ENCODE measurements around the gene OTOF. TPM values are rescaled to one million over a fixed set of nuclear protein-coding genes. Genes with fewer than 3 reads are reported as not detected.

The OTOF gene
- total RNA-seq, 4 donors from 2014 or later: 0.21 TPM; not detected in 3

GRCh38 chr2:26424221-26424620, 53.7 kb downstream of the OTOF start:
- H3K36me3 ChIP-seq: no peaks in the 10 kb centered on the region
- no peak overlapping the region for H3K4me3 ChIP-seq
- TF ChIP-seq CTCF (IDR thresholded peaks at IDR 0.05): no peak
- no peak for TF ChIP-seq POLR2A (IDR thresholded peaks at IDR 0.05)
- H3K27ac ChIP-seq: no peak overlapping the region
- no peak for DNase-seq
- H3K27me3 ChIP-seq: no peaks in the 10 kb centered on the region
- intact Hi-C loops (cut with DNase I; ENCODE audit: low total_unique reads): no loop called here
- H3K9me3 ChIP-seq: no peaks in the 10 kb centered on the region
- no peaks in the 10 kb centered on the region for H3K4me1 ChIP-seq

GRCh38 chr2:26423750-26424149, 54.2 kb downstream of the OTOF start:
- intact Hi-C loops (cut with DNase I; ENCODE audit: low total_unique reads): no loop called here
- Histone ChIP-seq H3K27me3 (no peaks in the 10 kb centered on the region), H3K4me1 (no peaks in the 10 kb centered on the region), H3K4me3 (no peak overlapping the region), H3K36me3 (no peaks in the 10 kb centered on the region), H3K27ac (no peak overlapping the region), H3K9me3 (no peaks in the 10 kb centered on the region)
- no peak for TF ChIP-seq CTCF (IDR thresholded peaks at IDR 0.05)
- TF ChIP-seq POLR2A (IDR thresholded peaks at IDR 0.05): no peak
- DNase-seq: no peak

GRCh38 chr2:26422947-26423629, 54.8 kb downstream of the OTOF start:
- no peak for TF ChIP-seq POLR2A (IDR thresholded peaks at IDR 0.05)
- TF ChIP-seq CTCF (IDR thresholded peaks at IDR 0.05): no peak
- Histone ChIP-seq H3K27me3 (no peaks in the 10 kb centered on the region), H3K9me3 (no peaks in the 10 kb centered on the region), H3K4me1 (no peaks in the 10 kb centered on the region), H3K36me3 (no peaks in the 10 kb centered on the region), H3K27ac (no peak overlapping the region), H3K4me3 (no peak overlapping the region)
- intact Hi-C loops (cut with DNase I; ENCODE audit: low total_unique reads): no loop called here
- DNase-seq: no peak

- TF ChIP-seq POLR2A (IDR thresholded peaks at IDR 0.05) (no peak), CTCF (IDR thresholded peaks at IDR 0.05) (no peak)
- intact Hi-C loops (cut with DNase I; ENCODE audit: low total_unique reads): no loop called here
These were observed 56.0 kb downstream of the OTOF start for GRCh38 chr2:26421961-26422360.

GRCh38 chr2:26414311-26414710, 63.6 kb downstream of the OTOF start:
- no peaks in the 10 kb centered on the region for H3K36me3 ChIP-seq
- no peak for DNase-seq
- H3K4me1 ChIP-seq: no peaks in the 10 kb centered on the region
- no peak overlapping the region for H3K27ac ChIP-seq
- no peaks in the 10 kb centered on the region for H3K9me3 ChIP-seq
- TF ChIP-seq CTCF (IDR thresholded peaks at IDR 0.05) (no peak), POLR2A (IDR thresholded peaks at IDR 0.05) (no peak)
- intact Hi-C loops (cut with DNase I; ENCODE audit: low total_unique reads): no loop called here
- no peaks in the 10 kb centered on the region for H3K27me3 ChIP-seq
- no peak overlapping the region for H3K4me3 ChIP-seq

More at GRCh38 chr2:26421961-26422360, 56.0 kb downstream of the OTOF start:
- DNase-seq: no peak
- no peaks in the 10 kb centered on the region for H3K36me3 ChIP-seq
- H3K4me1 ChIP-seq: no peaks in the 10 kb centered on the region
- no peaks in the 10 kb centered on the region for H3K9me3 ChIP-seq
- H3K27ac ChIP-seq: no peak overlapping the region
- no peaks in the 10 kb centered on the region for H3K27me3 ChIP-seq
- no peak overlapping the region for H3K4me3 ChIP-seq

Measured in uterus (tissue), 4 donors.